Neuronal stem cell (in vitro differentiated cells): ENCODE measurements around the gene DDT.
"Not testable (repeated sequence)": the region's sequence is repeated elsewhere in the genome, so short reads cannot be mapped to it uniquely, and the experiment has no call there.

Source experiments
- DNase-seq: peaks from one replicate; pipeline ENCODE4 v3.0.0-alpha.2; 2013; ENCODE audit warnings: low spot score
- H2AFZ ChIP-seq: one replicate; pipeline ENCODE4 v1.6.1; 2013; ENCODE audit warnings: mild to moderate bottlenecking, low read length, inconsistent platforms
- H2AK5ac ChIP-seq: 2 replicates; pipeline ENCODE4 v1.6.1; 2013; ENCODE audit warnings: low read depth, mild to moderate bottlenecking, inconsistent platforms, low read length, moderate library complexity, mixed read lengths
- H2BK120ac ChIP-seq: 2 replicates; pipeline ENCODE4 v1.6.1; 2013; ENCODE audit warnings: low read depth, mild to moderate bottlenecking, inconsistent platforms, low read length, moderate library complexity, mixed read lengths
- H2BK12ac ChIP-seq: one replicate; pipeline ENCODE4 v1.6.1; 2013; ENCODE audit warnings: low read length, inconsistent platforms
- H2BK15ac ChIP-seq: 2 replicates; pipeline ENCODE4 v1.6.1; 2013; ENCODE audit warnings: mild to moderate bottlenecking, low read length, inconsistent platforms, mixed read lengths
- H2BK5ac ChIP-seq: one replicate; pipeline ENCODE4 v1.6.1; 2013; ENCODE audit warnings: inconsistent platforms, mild to moderate bottlenecking, low read length, moderate library complexity
- H3K14ac ChIP-seq: one replicate; pipeline ENCODE4 v1.6.1; 2013; ENCODE audit warnings: low read length, inconsistent platforms
- H3K18ac ChIP-seq: 2 replicates; pipeline ENCODE4 v1.6.1; 2013; ENCODE audit warnings: low read length, inconsistent platforms
- H3K23ac ChIP-seq: 2 replicates; pipeline ENCODE4 v1.6.1; 2013; ENCODE audit warnings: low read depth, mild to moderate bottlenecking, mixed read lengths, low read length, inconsistent platforms; ENCODE audit not compliant: poor library complexity
- H3K27ac ChIP-seq: replicated peaks from 3 replicates; pipeline ENCODE4 v1.5.1; 2013; ENCODE audit warnings: low read length, inconsistent platforms
- H3K27me3 ChIP-seq, 3 experiments: 2 replicates each; pipeline ENCODE4 v1.6.1; 2013; ENCODE audit warnings: low read length in 3 of 3, mild to moderate bottlenecking in 2 of 3, inconsistent platforms in 1 of 3, low read depth in 1 of 3, mixed read lengths in 1 of 3, moderate library complexity in 1 of 3; ENCODE audit not compliant: control insufficient read depth in 3 of 3, insufficient read depth in 3 of 3
- H3K36me3 ChIP-seq, 2 donors: replicated peaks in 1 of 2; 2 replicates each; pipeline ENCODE4 v1.6.1; 2013; ENCODE audit warnings: low read length in 2 of 2; ENCODE audit not compliant: control insufficient read depth in 2 of 2, insufficient read depth in 2 of 2
- H3K4ac ChIP-seq: 2 replicates; pipeline ENCODE4 v1.6.1; 2013; ENCODE audit warnings: inconsistent platforms, mild to moderate bottlenecking, low read length, moderate library complexity
- H3K4me1 ChIP-seq, 2 donors: 1 replicate in 1 of 2; 2 replicates in 1 of 2; pipeline ENCODE4 v1.6.1; 2013; ENCODE audit warnings: low read length in 2 of 2, low read depth in 1 of 2; ENCODE audit not compliant: control insufficient read depth in 2 of 2, insufficient read depth in 1 of 2
- H3K4me2 ChIP-seq: one replicate; pipeline ENCODE4 v1.6.1; 2013; ENCODE audit warnings: mild to moderate bottlenecking, low read length, inconsistent platforms; ENCODE audit not compliant: insufficient read depth, poor library complexity, severe bottlenecking
- H3K4me3 ChIP-seq, 2 donors: 2 replicates each; pipeline ENCODE4 v1.5.1; 2013; ENCODE audit warnings: low read length in 2 of 2, mild to moderate bottlenecking in 2 of 2, inconsistent platforms in 1 of 2, moderate library complexity in 1 of 2
- H3K79me1 ChIP-seq: one replicate; pipeline ENCODE4 v1.6.1; 2013; ENCODE audit warnings: low read depth, mild to moderate bottlenecking, inconsistent platforms, low read length, moderate library complexity
- H3K9ac ChIP-seq: one replicate; pipeline ENCODE4 v1.6.1; 2013; ENCODE audit warnings: mild to moderate bottlenecking, low read depth, low read length, inconsistent platforms; ENCODE audit not compliant: poor library complexity
- H3K9me3 ChIP-seq, 2 donors: replicated peaks in 1 of 2; 2 replicates each; pipeline versions ENCODE3 to v1.6.1; 2013; ENCODE audit warnings: low read length in 2 of 2, mild to moderate bottlenecking in 2 of 2, inconsistent platforms in 1 of 2, low read depth in 1 of 2, mixed read lengths in 1 of 2, moderate library complexity in 1 of 2; ENCODE audit not compliant: control insufficient read depth in 2 of 2, insufficient read depth in 1 of 2
- H4K8ac ChIP-seq: one replicate; pipeline ENCODE4 v1.6.1; 2013; ENCODE audit warnings: low read depth, mild to moderate bottlenecking, inconsistent platforms, low read length, moderate library complexity
- H4K91ac ChIP-seq: one replicate; pipeline ENCODE4 v1.6.1; 2013; ENCODE audit warnings: low read length, low read depth, mild to moderate bottlenecking, inconsistent platforms; ENCODE audit not compliant: poor library complexity
- WGBS, 2 donors: extraction: QIAGEN DNeasy Blood & Tissue Kit; methylation state at CpG; one replicate each; pipeline ENCODE4 v1.1.7; 2013; ENCODE audit warnings: missing lambda C conversion rate in 2 of 2, mixed read lengths in 1 of 2; ENCODE audit not compliant: insufficient read length in 2 of 2, insufficient replicate concordance in 1 of 2; ENCODE audit errors: extremely low coverage in 2 of 2; 5-methylcytosine and 5-hydroxymethylcytosine counted together

The DDT gene

GRCh38 chr22:23956301-23956900 lies 17.8 kb downstream of the DDT start:
- H2AFZ ChIP-seq = peak overlapping the region; percentile 39
- H3K27ac ChIP-seq = not testable (repeated sequence)

GRCh38 chr22:23955886-23956285 lies 18.4 kb downstream of the DDT start:
- H3K79me1 ChIP-seq, H2BK12ac ChIP-seq, H3K4me2 ChIP-seq, H3K4me3 ChIP-seq, H2BK5ac ChIP-seq, H2BK120ac ChIP-seq, H2AFZ ChIP-seq, H3K18ac ChIP-seq, H3K4ac ChIP-seq, H3K27me3 ChIP-seq, H3K4me1 ChIP-seq, H4K91ac ChIP-seq, H3K36me3 ChIP-seq, H3K9me3 ChIP-seq, H3K9ac ChIP-seq, H2BK15ac ChIP-seq, H3K14ac ChIP-seq, DNase-seq, H2AK5ac ChIP-seq, H3K23ac ChIP-seq, H4K8ac ChIP-seq, H3K27ac ChIP-seq: not testable (repeated sequence)
- no CpG with 5 or more reads among the region's 8 CpGs for WGBS, 2 donors

More at GRCh38 chr22:23956301-23956900, 17.8 kb downstream of the DDT start:
- not testable (repeated sequence) for H4K91ac ChIP-seq, H3K4me3 ChIP-seq, H3K27me3 ChIP-seq, H3K18ac ChIP-seq, H2BK12ac ChIP-seq, H3K14ac ChIP-seq, H4K8ac ChIP-seq, H2BK15ac ChIP-seq, H3K4me1 ChIP-seq, H3K4me2 ChIP-seq, H2BK120ac ChIP-seq, H3K9ac ChIP-seq, H3K23ac ChIP-seq, H3K79me1 ChIP-seq, H2BK5ac ChIP-seq, H3K9me3 ChIP-seq, H2AK5ac ChIP-seq, H3K36me3 ChIP-seq, H3K4ac ChIP-seq
- no CpG with 5 or more reads among the region's 12 CpGs for WGBS, 2 donors
- peak; percentile 74 for DNase-seq

- H3K23ac ChIP-seq, H4K8ac ChIP-seq, H3K36me3 ChIP-seq, H3K4me1 ChIP-seq, H3K79me1 ChIP-seq, H2AK5ac ChIP-seq, H2BK120ac ChIP-seq, H3K9ac ChIP-seq, H3K9me3 ChIP-seq, H3K4ac ChIP-seq, H3K4me2 ChIP-seq, H2BK12ac ChIP-seq, H2BK15ac ChIP-seq, H2AFZ ChIP-seq, DNase-seq, H3K18ac ChIP-seq, H3K27me3 ChIP-seq, H2BK5ac ChIP-seq, H3K14ac ChIP-seq, H4K91ac ChIP-seq, H3K4me3 ChIP-seq, H3K27ac ChIP-seq: not testable (repeated sequence)
- WGBS, 2 donors = no CpG with 5 or more reads among the region's 6 CpGs
Observed at GRCh38 chr22:23954991-23955305, 19.3 kb downstream of the DDT start.

- H2AFZ ChIP-seq, H2BK12ac ChIP-seq, H3K18ac ChIP-seq, H3K4me1 ChIP-seq, DNase-seq, H3K36me3 ChIP-seq, H3K27me3 ChIP-seq, H3K79me1 ChIP-seq, H3K23ac ChIP-seq, H3K4me3 ChIP-seq, H2AK5ac ChIP-seq, H3K9ac ChIP-seq, H2BK15ac ChIP-seq, H3K27ac ChIP-seq, H3K14ac ChIP-seq, H3K4ac ChIP-seq, H3K9me3 ChIP-seq, H4K8ac ChIP-seq, H2BK5ac ChIP-seq, H3K4me2 ChIP-seq, H2BK120ac ChIP-seq, H4K91ac ChIP-seq: not testable (repeated sequence)
- 100% methylated on average over 2 of the region's 8 CpGs; no CpG with 5 or more reads in 1 of the 2 donors for WGBS, 2 donors
Observed at GRCh38 chr22:23954193-23954990, 19.8 kb downstream of the DDT start.
